Keratinocyte (primary cell): ENCODE results near the gene KCNJ8. TPM values are rescaled to one million over a fixed set of nuclear protein-coding genes. Genes with fewer than 3 reads are reported as not detected.
A peak's percentile ranks its signal among the peaks of the same experiment; 100 is the strongest.

Source experiments
- DNase-seq: peaks from one replicate; pipeline ENCODE4 v3.0.0-alpha.2; 2011; ENCODE audit warnings: low read depth, missing footprints, low spot score
- FAIRE-seq: peaks from 2 replicates; lab custom pipeline; 2011; peaks lifted over from hg19 to GRCh38; lab: Jason Lieb, UNC
- H2AFZ ChIP-seq: 2 replicates; pipeline ENCODE4 v1.6.0; 2012; ENCODE audit warnings: low read length, control low read depth, inconsistent platforms; ENCODE audit not compliant: control insufficient read depth
- H3K27ac ChIP-seq: 2 replicates; pipeline ENCODE4 v1.5.1; 2011; ENCODE audit warnings: low read length; ENCODE audit not compliant: control insufficient read depth, insufficient read depth
- H3K27me3 ChIP-seq: 3 replicates; pipeline ENCODE4 v1.6.0; 2011; ENCODE audit warnings: low read length; ENCODE audit not compliant: control insufficient read depth, insufficient read depth; ENCODE audit errors: extremely low read depth
- H3K36me3 ChIP-seq, 2 experiments: 2 replicates in 1 of 2; 3 replicates in 1 of 2; pipeline ENCODE4 v1.5.1; 2011; ENCODE audit warnings: low read length in 2 of 2, mild to moderate bottlenecking in 1 of 2; ENCODE audit not compliant: control insufficient read depth in 2 of 2, insufficient read depth in 2 of 2; ENCODE audit errors: extremely low read depth in 1 of 2
- H3K4me1 ChIP-seq: 3 replicates; pipeline ENCODE4 v1.5.1; 2011; ENCODE audit warnings: low read length; ENCODE audit not compliant: control insufficient read depth, insufficient read depth; ENCODE audit errors: extremely low read depth
- H3K4me2 ChIP-seq: 3 replicates; pipeline ENCODE4 v1.6.0; 2011; ENCODE audit warnings: low read depth, low read length; ENCODE audit not compliant: control insufficient read depth, insufficient read depth; ENCODE audit errors: extremely low read depth
- H3K4me3 ChIP-seq, 3 experiments: fragments of 200-600 bp in 1 of 3; sonication (generic) in 1 of 3; 2 replicates in 2 of 3; 3 replicates in 1 of 3; pipeline ENCODE4 v1.5.1; 2011 to 2016; ENCODE audit warnings: low read length in 3 of 3, mild to moderate bottlenecking in 3 of 3, control low read depth in 2 of 3, inconsistent platforms in 1 of 3, low read depth in 1 of 3, mixed read lengths in 1 of 3, mixed run types in 1 of 3, moderate library complexity in 1 of 3; ENCODE audit not compliant: control insufficient read depth in 2 of 3, insufficient read depth in 2 of 3; ENCODE audit errors: extremely low read depth in 1 of 3
- H3K79me2 ChIP-seq: 2 replicates; pipeline ENCODE4 v1.6.0; 2012; ENCODE audit warnings: low read length; ENCODE audit not compliant: control insufficient read depth, insufficient read depth
- H3K9ac ChIP-seq: 3 replicates; pipeline ENCODE4 v1.6.0; 2011; ENCODE audit warnings: low read length; ENCODE audit not compliant: control insufficient read depth, insufficient read depth; ENCODE audit errors: extremely low read depth
- H3K9me1 ChIP-seq: 3 replicates; pipeline ENCODE4 v1.6.0; 2011; ENCODE audit warnings: low read length; ENCODE audit not compliant: control insufficient read depth, insufficient read depth; ENCODE audit errors: extremely low read depth
- H3K9me3 ChIP-seq: 2 replicates; pipeline ENCODE4 v1.5.1; 2012; ENCODE audit warnings: low read depth, low read length; ENCODE audit not compliant: control insufficient read depth
- H4K20me1 ChIP-seq: 3 replicates; pipeline ENCODE4 v1.6.0; 2011; ENCODE audit warnings: low read length; ENCODE audit not compliant: control insufficient read depth, insufficient read depth; ENCODE audit errors: extremely low read depth
- EZH2 ChIP-seq: IDR thresholded peaks from one replicate; pipeline ENCODE4 v1.6.1; 2012; ENCODE audit warnings: inconsistent platforms, mild to moderate bottlenecking, low read length, moderate library complexity
- dilution Hi-C: fragments of 300-500 bp; cut with MboI; formaldehyde crosslinking; loops from one replicate; pipeline ENCODE4 v1.7.0; 2020; ENCODE audit warnings: low sequenced_read_pairs; ENCODE audit not compliant: extremely low pct_ligation_motif_present
- polyA minus RNA-seq, 3 experiments: library from RNA; depleted of rRNA, polyadenylated mRNA; stranded (reverse); fragments of >200 nt; gene quantifications; 1 replicate in 1 of 3; 2 replicates in 1 of 3; 3 replicates in 1 of 3; pipeline ENCODE4 v1.2.3, GENCODE V29; 2011
- polyA plus RNA-seq, 5 experiments: library from polyadenylated mRNA; depleted of rRNA in 3 of 5; stranded (reverse) in 3 of 5; stranded (forward) in 1 of 5; unstranded in 1 of 5; fragments of >200 nt; gene quantifications; 1 replicate in 1 of 5; 2 replicates in 3 of 5; 3 replicates in 1 of 5; pipeline versions ENCODE4 v1.2.1 to v1.2.3, GENCODE V29; 2011 to 2012; ENCODE audit warnings: missing spikeins in 2 of 5, low read depth in 1 of 5, low replicate concordance in 1 of 5
- TF ChIP-seq, protein P1 (sequence below), 3 experiments: IDR thresholded peaks in 1 of 3; conservative IDR thresholded peaks in 1 of 3; optimal IDR thresholded peaks in 1 of 3; 2 replicates in 2 of 3; 3 replicates in 1 of 3; pipeline versions ENCODE3 to v1.5.1; 2011; ENCODE audit warnings: low read length in 3 of 3, mild to moderate bottlenecking in 3 of 3, moderate library complexity in 2 of 3, control low read depth in 1 of 3, inconsistent platforms in 1 of 3; ENCODE audit not compliant: insufficient read depth in 2 of 3; ENCODE audit errors: extremely low read depth in 1 of 3

KCNJ8 gene
- polyA plus RNA-seq (not detected in 3 replicates), polyA minus RNA-seq (not detected in 3 replicates)
- not detected for polyA plus RNA-seq (2011; ENCODE audit: low read depth)
- polyA plus RNA-seq (2011; cell fraction: cytosol; rRNA removed) = not detected in 2 replicates
- polyA plus RNA-seq (2011; cell fraction: nucleus; rRNA removed) = not detected in 2 replicates
- not detected in 2 replicates for polyA plus RNA-seq (2012; ENCODE audit: low replicate concordance)
- not detected for polyA minus RNA-seq (2011; cell fraction: cytosol; rRNA and poly(A)+ RNA removed)
- not detected in 2 replicates for polyA minus RNA-seq (2011; cell fraction: nucleus; rRNA and poly(A)+ RNA removed)

DNA sequence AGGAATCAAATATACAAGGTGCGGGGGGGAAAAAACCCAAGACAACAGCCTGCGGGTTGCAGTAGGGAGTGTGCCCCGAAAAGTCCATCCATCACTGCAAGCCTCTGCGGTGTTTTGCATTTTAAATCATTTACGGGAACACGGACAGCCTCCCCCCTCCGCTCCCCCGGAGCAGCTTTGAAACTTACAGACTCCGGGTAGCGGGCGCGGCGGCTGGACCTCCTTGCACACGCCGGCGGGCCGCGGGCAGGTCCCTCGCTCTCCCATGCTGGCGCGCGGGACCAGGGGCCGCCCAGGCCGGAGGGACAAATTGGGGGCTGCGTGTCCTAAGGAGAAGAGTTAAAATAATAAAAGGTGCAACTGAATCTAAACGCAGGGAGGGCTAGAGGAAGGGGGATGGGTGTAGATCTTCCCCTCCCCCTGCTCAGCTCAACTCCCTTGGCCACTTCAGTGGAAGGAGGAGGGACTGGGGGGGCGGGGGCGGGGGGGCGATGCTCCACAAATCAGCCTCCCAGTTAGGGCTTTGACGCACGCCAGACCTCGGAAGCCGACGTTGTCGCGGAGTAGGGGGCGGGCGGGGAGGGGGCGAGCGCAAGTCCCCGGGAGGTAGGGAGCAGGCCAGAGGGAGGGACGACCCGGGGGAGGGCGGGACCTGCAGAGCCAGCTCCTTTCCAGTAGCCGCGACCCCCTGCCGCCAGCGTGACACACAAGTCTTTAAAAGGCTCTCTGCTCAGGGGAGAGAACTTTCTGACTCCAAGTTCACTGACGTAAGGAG is at the start of gene KCNJ8:
Gene KCNJ8 (minus strand): TSS at position 349 of the 775 bp plus-strand sequence. CDS start 1,090 bp downstream, outside the sequence.
- Histone ChIP-seq H3K79me2 (no peaks in the 10 kb centered on the region), H3K27ac (no peak within 1 kb of the TSS), H3K4me2 (no peak within 1 kb of the TSS), H3K27me3 (peaks cover 17% of the 10 kb centered on the region), H3K9me3 (no peaks in the 10 kb centered on the region), H3K9ac (no peak within 1 kb of the TSS), H3K9me1 (no peaks in the 10 kb centered on the region), H3K36me3 (no peaks in the 10 kb centered on the region), H3K4me3 (no peak within 1 kb of the TSS), H4K20me1 (no peaks in the 10 kb centered on the region), H2AFZ (no peak within 1 kb of the TSS), H3K4me1 (no peaks in the 10 kb centered on the region)
- DNase-seq (no peak), FAIRE-seq (no peak)
- dilution Hi-C loops = loop anchor here (5.0 kb wide), 1 partner anchor 62 kb away; no protein-coding TSS in a partner anchor
- TF ChIP-seq, protein P1, sequence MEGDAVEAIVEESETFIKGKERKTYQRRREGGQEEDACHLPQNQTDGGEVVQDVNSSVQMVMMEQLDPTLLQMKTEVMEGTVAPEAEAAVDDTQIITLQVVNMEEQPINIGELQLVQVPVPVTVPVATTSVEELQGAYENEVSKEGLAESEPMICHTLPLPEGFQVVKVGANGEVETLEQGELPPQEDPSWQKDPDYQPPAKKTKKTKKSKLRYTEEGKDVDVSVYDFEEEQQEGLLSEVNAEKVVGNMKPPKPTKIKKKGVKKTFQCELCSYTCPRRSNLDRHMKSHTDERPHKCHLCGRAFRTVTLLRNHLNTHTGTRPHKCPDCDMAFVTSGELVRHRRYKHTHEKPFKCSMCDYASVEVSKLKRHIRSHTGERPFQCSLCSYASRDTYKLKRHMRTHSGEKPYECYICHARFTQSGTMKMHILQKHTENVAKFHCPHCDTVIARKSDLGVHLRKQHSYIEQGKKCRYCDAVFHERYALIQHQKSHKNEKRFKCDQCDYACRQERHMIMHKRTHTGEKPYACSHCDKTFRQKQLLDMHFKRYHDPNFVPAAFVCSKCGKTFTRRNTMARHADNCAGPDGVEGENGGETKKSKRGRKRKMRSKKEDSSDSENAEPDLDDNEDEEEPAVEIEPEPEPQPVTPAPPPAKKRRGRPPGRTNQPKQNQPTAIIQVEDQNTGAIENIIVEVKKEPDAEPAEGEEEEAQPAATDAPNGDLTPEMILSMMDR (optimal IDR thresholded peaks at IDR 0.05 in 1 of 3, IDR thresholded peaks at IDR 0.05 in 1 of 3, conservative IDR thresholded peaks at IDR 0.05 in 1 of 3; ENCODE audit: extremely low read depth in 1 of 3, insufficient read depth in 2 of 3, low read length in 3 of 3) = no peak
- TF ChIP-seq EZH2 = peak; percentile 77

DNA sequence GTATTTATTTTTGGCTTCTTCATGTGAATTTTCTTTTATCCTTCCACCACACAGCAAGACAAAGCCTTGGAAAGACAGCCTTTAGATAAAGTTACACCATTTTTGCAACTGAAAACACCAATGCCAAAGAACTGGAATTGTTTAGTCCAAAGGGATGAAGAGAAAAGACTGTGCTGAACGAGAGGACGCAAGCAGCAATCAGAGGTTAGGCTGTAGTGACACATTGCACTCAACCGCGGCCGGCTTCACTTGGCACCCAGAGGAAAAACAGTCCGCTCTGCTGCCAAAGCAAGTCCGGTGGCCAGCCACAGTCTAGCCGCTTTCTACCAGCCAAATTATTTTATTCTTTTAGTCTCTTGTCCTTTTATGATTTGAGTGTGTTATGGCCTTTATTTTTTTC is 49.1 kb upstream of the KCNJ8 start:
- Histone ChIP-seq H3K27me3 (no peaks in the 10 kb centered on the region), H3K9me3 (no peaks in the 10 kb centered on the region), H2AFZ (no peak overlapping the region), H3K4me3 (no peak overlapping the region), H3K9ac (no peak overlapping the region), H4K20me1 (no peaks in the 10 kb centered on the region), H3K4me1 (peaks cover 6% of the 10 kb centered on the region), H3K36me3 (no peaks in the 10 kb centered on the region), H3K4me2 (no peak overlapping the region), H3K79me2 (no peaks in the 10 kb centered on the region), H3K9me1 (no peaks in the 10 kb centered on the region), H3K27ac (no peak overlapping the region)
- dilution Hi-C loops = no loop called here
- TF ChIP-seq, protein P1 (optimal IDR thresholded peaks at IDR 0.05 in 1 of 3, IDR thresholded peaks at IDR 0.05 in 1 of 3, conservative IDR thresholded peaks at IDR 0.05 in 1 of 3; ENCODE audit: extremely low read depth in 1 of 3, insufficient read depth in 2 of 3, low read length in 3 of 3) = no peak
- no peak for TF ChIP-seq EZH2
- no peak for DNase-seq
- no peak for FAIRE-seq
